Fibroblast of the aortic adventitia (primary cell): ENCODE measurements around the gene TMEM213. TPM values are rescaled to one million over a fixed set of nuclear protein-coding genes. Genes with fewer than 3 reads are reported as not detected.
A peak's percentile ranks its signal among the peaks of the same experiment; 100 is the strongest.

Experiments
- DNase-seq: peaks from one replicate; pipeline ENCODE4 v3.0.0-alpha.2; 2010; ENCODE audit warnings: low read depth
- H3K4me3 ChIP-seq: 2 replicates; pipeline ENCODE4 v1.5.1; 2011; ENCODE audit warnings: low read depth, mild to moderate bottlenecking, control low read depth, low read length, moderate library complexity
- CTCF ChIP-seq: IDR thresholded peaks from 2 replicates; pipeline ENCODE4 v1.5.1; 2011; ENCODE audit warnings: mild to moderate bottlenecking, low read length, control low read depth, inconsistent platforms; ENCODE audit not compliant: insufficient read depth
- total RNA-seq: library from RNA; depleted of rRNA; stranded (reverse); fragments of >200 nt; gene quantifications from 2 replicates; pipeline ENCODE4 v1.2.3, GENCODE V29; 2012; ENCODE audit warnings: low replicate concordance

The TMEM213 gene
- total RNA-seq, 1 donor: not detected

GRCh38 chr7:138834583-138834982, 36.8 kb downstream of the TMEM213 start:
- no peak for TF ChIP-seq CTCF
- no peak for DNase-seq
- H3K4me3 ChIP-seq: no peak overlapping the region

- no peak overlapping the region for H3K4me3 ChIP-seq
- TF ChIP-seq CTCF: no peak
- no peak for DNase-seq
These were observed 37.3 kb downstream of the TMEM213 start for GRCh38 chr7:138835087-138835486.

- no peak for TF ChIP-seq CTCF
- peak; percentile 24 for DNase-seq
- H3K4me3 ChIP-seq: no peak overlapping the region
These were observed 39.8 kb downstream of the TMEM213 start for GRCh38 chr7:138837627-138838026.

- DNase-seq: no peak
- no peak for TF ChIP-seq CTCF
- no peak overlapping the region for H3K4me3 ChIP-seq
These were observed 40.4 kb downstream of the TMEM213 start for GRCh38 chr7:138838166-138838565.

- TF ChIP-seq CTCF: no peak
- DNase-seq: no peak
These were observed 44.3 kb downstream of the TMEM213 start for GRCh38 chr7:138842111-138842510.

GRCh38 chr7:138843632-138844580, 46.1 kb downstream of the TMEM213 start:
- peak; percentile 24 for DNase-seq
- TF ChIP-seq CTCF: no peak
- H3K4me3 ChIP-seq: no peak overlapping the region

More at GRCh38 chr7:138842111-138842510, 44.3 kb downstream of the TMEM213 start:
- H3K4me3 ChIP-seq: no peak overlapping the region

- no peak for DNase-seq
- no peak overlapping the region for H3K4me3 ChIP-seq
- no peak for TF ChIP-seq CTCF
These were observed 47.9 kb downstream of the TMEM213 start for GRCh38 chr7:138845711-138846110.
